ENCODE results near the gene IFNAR2. TPM values are rescaled to one million over a fixed set of nuclear protein-coding genes. Genes with fewer than 3 reads are reported as not detected.

The IFNAR2 gene
- total RNA-seq: 10 to 100 TPM in 2 of 4 donors, 1 to 10 TPM in 2; 5.3 to 14.6 (median 10.4) TPM

- H3K36me3 ChIP-seq: no peaks in the 10 kb centered on the region
- H3K4me3 ChIP-seq: peak within 1 kb of the TSS; percentile 96 to 99 (median 98)
- intact Hi-C loops (cut with DNase I): loop anchor here (5.0 kb wide), 1 partner anchor 37 kb away; the partner anchor contains the start of gene IL10RB
- peak within 1 kb of the TSS; percentile 94 to 99 (median 97) for H3K27ac ChIP-seq (replicated peaks in 1 of 4)
- WGBS: under 1% methylated on average over 50 of the region's 95 CpGs
- H3K27me3 ChIP-seq: no peaks in the 10 kb centered on the region
- no peaks in the 10 kb centered on the region for H3K9me3 ChIP-seq
- TF ChIP-seq EP300 (IDR thresholded peaks at IDR 0.05): peak; percentile 43
- no peak for TF ChIP-seq CTCF (IDR thresholded peaks at IDR 0.05)
- peak; percentile 51 for TF ChIP-seq POLR2A (IDR thresholded peaks at IDR 0.05; ENCODE audit: low read depth)
- TF ChIP-seq POLR2AphosphoS5 (IDR thresholded peaks at IDR 0.05): peak; percentile 73 to 85
- H3K4me1 ChIP-seq: peaks cover 16 to 29% (median 20%) of the 10 kb centered on the region in 4 donors
- no peak for DNase-seq (ENCODE audit: extremely low spot score)
Observed at GRCh38 chr21:33229784-33230544, at the start of gene IFNAR2. Gene IFNAR2, plus strand, starts transcription at chr21:33229938. Its CDS starts 11,985 bp downstream, at chr21:33241923.

GRCh38 chr21:33185852-33186251 lies 43.9 kb upstream of the IFNAR2 start:
- DNase-seq (ENCODE audit: extremely low spot score): no peak
- Histone ChIP-seq H3K36me3 (no peaks in the 10 kb centered on the region), H3K27ac (replicated peaks in 1 of 4) (no peak overlapping the region), H3K9me3 (no peaks in the 10 kb centered on the region), H3K4me1 (peaks cover 0 to 3% (median 0%) of the 10 kb centered on the region in 4 donors), H3K27me3 (peaks cover 0 to 24% (median 2%) of the 10 kb centered on the region in 4 donors), H3K4me3 (no peak overlapping the region)
- 78% methylated on average over 6 of the region's 6 CpGs for WGBS
- intact Hi-C loops (cut with DNase I): no loop called here
- TF ChIP-seq EP300 (IDR thresholded peaks at IDR 0.05) (no peak), POLR2A (IDR thresholded peaks at IDR 0.05; ENCODE audit: low read depth) (no peak), POLR2AphosphoS5 (IDR thresholded peaks at IDR 0.05) (no peak), CTCF (IDR thresholded peaks at IDR 0.05) (no peak)

GRCh38 chr21:33187276-33187675 lies 42.5 kb upstream of the IFNAR2 start:
- H3K27me3 ChIP-seq: peaks cover 0 to 15% (median 2%) of the 10 kb centered on the region in 4 donors
- 81% methylated on average over 4 of the region's 4 CpGs for whole genome bisulfite sequencing
- no peak overlapping the region for H3K27ac ChIP-seq (replicated peaks in 1 of 4)
- TF ChIP-seq POLR2A (IDR thresholded peaks at IDR 0.05; ENCODE audit: low read depth) (no peak), CTCF (IDR thresholded peaks at IDR 0.05) (no peak), EP300 (IDR thresholded peaks at IDR 0.05) (no peak), POLR2AphosphoS5 (IDR thresholded peaks at IDR 0.05) (no peak)
- H3K4me1 ChIP-seq: peaks cover 0 to 3% (median 0%) of the 10 kb centered on the region in 4 donors
- H3K9me3 ChIP-seq: no peaks in the 10 kb centered on the region
- no peak overlapping the region for H3K4me3 ChIP-seq
- no peak for DNase-seq (ENCODE audit: extremely low spot score)
- H3K36me3 ChIP-seq: no peaks in the 10 kb centered on the region
- intact Hi-C loops (cut with DNase I): no loop called here

- Histone ChIP-seq H3K36me3 (no peaks in the 10 kb centered on the region), H3K4me1 (peaks cover 0 to 3% (median 0%) of the 10 kb centered on the region in 4 donors), H3K27me3 (peaks cover 0 to 15% (median 2%) of the 10 kb centered on the region in 4 donors), H3K4me3 (no peak overlapping the region), H3K27ac (replicated peaks in 1 of 4) (no peak overlapping the region), H3K9me3 (no peaks in the 10 kb centered on the region)
- TF ChIP-seq CTCF (IDR thresholded peaks at IDR 0.05) (no peak), POLR2A (IDR thresholded peaks at IDR 0.05; ENCODE audit: low read depth) (no peak), EP300 (IDR thresholded peaks at IDR 0.05) (no peak), POLR2AphosphoS5 (IDR thresholded peaks at IDR 0.05) (no peak)
- WGBS: 29% methylated on average over 4 of the region's 4 CpGs
- intact Hi-C loops (cut with DNase I): no loop called here
- DNase-seq (ENCODE audit: extremely low spot score): no peak
Observed at GRCh38 chr21:33189237-33189636, 40.5 kb upstream of the IFNAR2 start.
